Activated T-cell treated with anti-CD3 and anti-CD28 coated beads, Interleukin-2, amount 50 U/mL, for 72 hours (primary cell): ENCODE measurements around the gene CCNY. TPM values are rescaled to one million over a fixed set of nuclear protein-coding genes. Genes with fewer than 3 reads are reported as not detected.

Experiments used
- ATAC-seq, 2 donors: fragments of 150-1000 bp; cut with Tn5 transposase; replicated peaks in 1 of 2; 2 replicates each; pipeline ENCODE4 v1.10.0; 2021; ENCODE audit warnings: moderate library complexity in 2 of 2, mild to moderate bottlenecking in 1 of 2
- DNase-seq, 2 donors: peaks; one replicate each; pipeline ENCODE4 v3.0.0; 2021 to 2022; ENCODE audit warnings: mixed read lengths in 1 of 2
- H3K27ac Mint-ChIP-seq: one replicate; pipeline ENCODE4 v1.8.0; 2022; ENCODE audit warnings: mild to moderate bottlenecking, moderate library complexity, mixed read lengths
- H3K27me3 Mint-ChIP-seq: one replicate; pipeline ENCODE4 v1.8.0; 2022; ENCODE audit warnings: low read depth, mixed read lengths
- H3K36me3 Mint-ChIP-seq, 2 donors: one replicate each; pipeline ENCODE4 v1.8.0; 2022; ENCODE audit warnings: mixed read lengths in 2 of 2, mild to moderate bottlenecking in 1 of 2; ENCODE audit not compliant: insufficient read depth in 2 of 2
- H3K4me1 Mint-ChIP-seq: one replicate; pipeline ENCODE4 v1.8.0; 2022; ENCODE audit warnings: low read depth, mixed read lengths
- H3K4me3 Mint-ChIP-seq, 2 donors: one replicate each; pipeline ENCODE4 v1.8.0; 2022; ENCODE audit warnings: mild to moderate bottlenecking in 2 of 2, mixed read lengths in 2 of 2, moderate library complexity in 2 of 2
- H3K9me3 Mint-ChIP-seq, 2 donors: one replicate each; pipeline ENCODE4 v1.8.0; 2022; ENCODE audit warnings: mixed read lengths in 2 of 2
- total RNA-seq, 2 donors: library from RNA; stranded (reverse); gene quantifications; one replicate each; pipeline ENCODE4 v1.2.3, GENCODE V29; 2022

The CCNY gene
- total RNA-seq, 2 donors from 2014 or later, result 54.1 to 78.6 TPM

- DNase-seq (no peak), ATAC-seq (no peak)
- Mint-ChIP-seq H3K4me1 (peaks cover 18% of the 10 kb centered on the region), H3K36me3 (peaks cover 9 to 14% of the 10 kb centered on the region in 2 donors), H3K9me3 (peaks cover 2 to 4% of the 10 kb centered on the region in 2 donors), H3K27ac (no peak overlapping the region), H3K4me3 (no peak overlapping the region), H3K27me3 (no peaks in the 10 kb centered on the region)
Observed at GRCh38 chr10:35545878-35546590, 209.7 kb downstream of the CCNY start.

GRCh38 chr10:35546824-35547225 lies 210.5 kb downstream of the CCNY start:
- no peak overlapping the region for H3K4me3 Mint-ChIP-seq
- no peaks in the 10 kb centered on the region for H3K27me3 Mint-ChIP-seq
- H3K27ac Mint-ChIP-seq, result no peak overlapping the region
- peaks cover 12% of the 10 kb centered on the region for H3K4me1 Mint-ChIP-seq
- H3K9me3 Mint-ChIP-seq, result peaks cover 2 to 4% of the 10 kb centered on the region in 2 donors
- DNase-seq, result no peak
- ATAC-seq, result no peak
- H3K36me3 Mint-ChIP-seq, result peaks cover 6 to 8% of the 10 kb centered on the region in 2 donors

- no peak for DNase-seq
- H3K27ac Mint-ChIP-seq, result no peak overlapping the region
- ATAC-seq, result no peak
- no peaks in the 10 kb centered on the region for H3K9me3 Mint-ChIP-seq
- no peak overlapping the region for H3K4me3 Mint-ChIP-seq
- no peaks in the 10 kb centered on the region for H3K27me3 Mint-ChIP-seq
- peaks cover 2 to 3% of the 10 kb centered on the region in 2 donors for H3K36me3 Mint-ChIP-seq
- no peaks in the 10 kb centered on the region for H3K4me1 Mint-ChIP-seq
Observed at GRCh38 chr10:35552650-35553342, 216.5 kb downstream of the CCNY start.

GRCh38 chr10:35554036-35554435 lies 217.7 kb downstream of the CCNY start:
- H3K27ac Mint-ChIP-seq, result no peak overlapping the region
- H3K27me3 Mint-ChIP-seq, result no peaks in the 10 kb centered on the region
- H3K36me3 Mint-ChIP-seq, result peaks cover 2 to 3% of the 10 kb centered on the region in 2 donors
- no peaks in the 10 kb centered on the region for H3K9me3 Mint-ChIP-seq
- ATAC-seq, result no peak
- no peak overlapping the region for H3K4me3 Mint-ChIP-seq
- H3K4me1 Mint-ChIP-seq, result no peaks in the 10 kb centered on the region
- DNase-seq, result no peak

GRCh38 chr10:35554461-35555056 lies 218.2 kb downstream of the CCNY start:
- Mint-ChIP-seq H3K9me3 (no peaks in the 10 kb centered on the region), H3K27ac (no peak overlapping the region), H3K4me3 (no peak overlapping the region), H3K4me1 (no peaks in the 10 kb centered on the region), H3K27me3 (no peaks in the 10 kb centered on the region), H3K36me3 (peaks cover 2 to 3% of the 10 kb centered on the region in 2 donors)
- ATAC-seq (no peak), DNase-seq (no peak)

GRCh38 chr10:35555962-35556930 lies 219.9 kb downstream of the CCNY start:
- DNase-seq (no peak), ATAC-seq (no peak)
- Mint-ChIP-seq H3K4me3 (no peak overlapping the region), H3K4me1 (no peaks in the 10 kb centered on the region), H3K27me3 (no peaks in the 10 kb centered on the region), H3K27ac (no peak overlapping the region), H3K9me3 (no peaks in the 10 kb centered on the region), H3K36me3 (peaks cover 1 to 2% of the 10 kb centered on the region in 2 donors)

GRCh38 chr10:35558276-35558675 lies 222.0 kb downstream of the CCNY start:
- H3K9me3 Mint-ChIP-seq, result no peaks in the 10 kb centered on the region
- no peaks in the 10 kb centered on the region for H3K4me1 Mint-ChIP-seq
- H3K27me3 Mint-ChIP-seq, result no peaks in the 10 kb centered on the region
- DNase-seq (no peak), ATAC-seq (no peak)
- H3K27ac Mint-ChIP-seq, result peak overlapping the region; percentile 11
- H3K36me3 Mint-ChIP-seq, result peaks cover 0 to 1% of the 10 kb centered on the region in 2 donors
- H3K4me3 Mint-ChIP-seq, result no peak overlapping the region

- Mint-ChIP-seq H3K27me3 (no peaks in the 10 kb centered on the region), H3K27ac (no peak overlapping the region), H3K4me1 (no peaks in the 10 kb centered on the region), H3K9me3 (no peaks in the 10 kb centered on the region), H3K4me3 (no peak overlapping the region), H3K36me3 (peaks cover 0 to 1% of the 10 kb centered on the region in 2 donors)
- no peak for ATAC-seq
- DNase-seq, result no peak
Observed at GRCh38 chr10:35559416-35559815, 223.1 kb downstream of the CCNY start.

GRCh38 chr10:35561715-35562114 lies 225.4 kb downstream of the CCNY start:
- DNase-seq (no peak), ATAC-seq (no peak)
- H3K4me1 Mint-ChIP-seq, result no peaks in the 10 kb centered on the region
- H3K27ac Mint-ChIP-seq, result no peak overlapping the region
- no peak overlapping the region for H3K4me3 Mint-ChIP-seq
- peaks cover 0 to 6% of the 10 kb centered on the region in 2 donors for H3K36me3 Mint-ChIP-seq
- H3K9me3 Mint-ChIP-seq, result no peaks in the 10 kb centered on the region
- H3K27me3 Mint-ChIP-seq, result no peaks in the 10 kb centered on the region

- no peaks in the 10 kb centered on the region for H3K9me3 Mint-ChIP-seq
- peaks cover 0 to 6% of the 10 kb centered on the region in 2 donors for H3K36me3 Mint-ChIP-seq
- no peaks in the 10 kb centered on the region for H3K4me1 Mint-ChIP-seq
- no peak for DNase-seq
- H3K4me3 Mint-ChIP-seq, result no peak overlapping the region
- ATAC-seq, result no peak
- H3K27me3 Mint-ChIP-seq, result no peaks in the 10 kb centered on the region
- no peak overlapping the region for H3K27ac Mint-ChIP-seq
Observed at GRCh38 chr10:35562427-35562826, 226.1 kb downstream of the CCNY start.

GRCh38 chr10:35563261-35563891 lies 227.1 kb downstream of the CCNY start:
- Mint-ChIP-seq H3K4me3 (no peak overlapping the region), H3K27me3 (no peaks in the 10 kb centered on the region), H3K4me1 (no peaks in the 10 kb centered on the region), H3K27ac (no peak overlapping the region), H3K9me3 (no peaks in the 10 kb centered on the region), H3K36me3 (peaks cover 0 to 6% of the 10 kb centered on the region in 2 donors)
- peak; percentile 39 to 47 for DNase-seq
- no peak for ATAC-seq

- H3K27ac Mint-ChIP-seq, result no peak overlapping the region
Observed at GRCh38 chr10:35564341-35564968, 228.1 kb downstream of the CCNY start.

More at GRCh38 chr10:35564341-35564968, 228.1 kb downstream of the CCNY start:
- no peak overlapping the region for H3K4me3 Mint-ChIP-seq
- DNase-seq (no peak), ATAC-seq (peak in 1 of 2 donors; percentile 32)
- no peaks in the 10 kb centered on the region for H3K4me1 Mint-ChIP-seq
- peaks cover 0 to 6% of the 10 kb centered on the region in 2 donors for H3K36me3 Mint-ChIP-seq
- H3K9me3 Mint-ChIP-seq, result no peaks in the 10 kb centered on the region
- H3K27me3 Mint-ChIP-seq, result no peaks in the 10 kb centered on the region
